C1 segment of cervical spinal cord (tissue), 14 donors: ENCODE data around the gene VPS4B.
"Not testable (repeated sequence)": the region's sequence is repeated elsewhere in the genome, so short reads cannot be mapped to it uniquely, and the experiment has no call there.

ENCODE experiments used
- DNase-seq, 14 donors: peaks; one replicate each; lab custom pipeline; 2025; lab: John Stamatoyannopoulos, UW

Gene VPS4B

GRCh38 chr18:63422087-63422863 is at the start of gene VPS4B:
VPS4B (minus strand) TSS chr18:63422476; CDS start chr18:63422259, 217 bp downstream.
- DNase-seq, result peak; percentile 95 to 100 (median 99)

GRCh38 chr18:63470751-63471150 is 48.5 kb upstream of the VPS4B start:
- DNase-seq, result no peak

DNA sequence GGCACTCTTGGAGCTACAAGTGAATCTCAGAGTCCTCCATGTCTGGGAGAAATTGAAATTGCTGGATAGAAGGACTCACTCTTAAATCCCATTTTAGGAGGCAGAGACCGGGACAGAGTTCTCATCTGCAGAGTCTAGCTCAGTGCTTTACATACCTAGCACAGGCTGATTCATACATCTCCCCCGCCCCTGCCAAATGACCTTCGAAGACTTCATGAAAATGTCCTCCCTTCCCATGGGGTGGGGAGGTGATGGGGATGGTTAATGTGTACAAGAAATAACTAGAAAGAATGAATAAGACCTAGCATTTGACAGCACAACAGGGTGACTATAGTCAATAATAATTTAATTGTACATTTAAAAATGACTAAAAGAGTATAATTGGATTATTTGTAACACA is 46.3 kb upstream of the VPS4B start:
- DNase-seq, result no peak

GRCh38 chr18:63467699-63468098 is 45.4 kb upstream of the VPS4B start:
- DNase-seq, result no peak

DNA sequence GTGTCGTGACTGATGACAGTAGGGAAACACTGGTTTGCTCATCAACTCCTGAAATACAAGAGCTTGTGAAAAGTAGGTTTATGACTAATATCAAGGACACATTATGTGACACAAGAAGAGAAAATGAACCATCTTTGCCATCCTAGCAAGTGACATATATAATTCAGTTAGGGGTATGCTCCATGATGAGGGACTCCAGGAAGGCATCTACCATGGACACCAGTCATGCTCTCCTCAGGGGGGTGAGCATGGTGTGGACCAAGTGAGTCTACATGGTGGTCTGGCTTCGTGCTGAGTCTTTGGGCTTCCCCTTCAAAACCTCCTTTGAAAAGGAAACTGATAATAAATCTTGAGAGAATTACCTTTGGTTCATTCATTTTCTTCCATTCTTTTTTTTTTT is 42.8 kb upstream of the VPS4B start:
- no peak for DNase-seq

GRCh38 chr18:63464434-63464833 is 42.2 kb upstream of the VPS4B start:
- DNase-seq, result no peak

DNA sequence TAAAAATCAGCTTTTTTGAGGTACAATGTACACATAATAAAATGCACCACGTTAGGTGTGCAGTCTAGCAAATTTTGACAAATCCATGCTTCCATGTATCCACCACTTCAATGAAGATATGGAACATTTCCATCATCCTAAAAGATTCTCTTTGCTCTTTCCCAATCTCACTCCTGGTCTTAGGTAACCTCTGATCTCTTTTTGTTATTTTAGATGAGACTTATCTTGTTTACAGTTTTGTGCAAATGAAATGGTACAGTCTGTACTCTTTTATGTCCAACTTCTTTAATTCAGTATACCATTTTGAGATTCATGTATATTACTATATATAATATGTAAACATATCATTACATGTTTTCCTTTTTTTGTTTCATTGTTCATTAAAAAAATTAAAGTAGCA is 38.1 kb upstream of the VPS4B start:
- no peak for DNase-seq

DNA sequence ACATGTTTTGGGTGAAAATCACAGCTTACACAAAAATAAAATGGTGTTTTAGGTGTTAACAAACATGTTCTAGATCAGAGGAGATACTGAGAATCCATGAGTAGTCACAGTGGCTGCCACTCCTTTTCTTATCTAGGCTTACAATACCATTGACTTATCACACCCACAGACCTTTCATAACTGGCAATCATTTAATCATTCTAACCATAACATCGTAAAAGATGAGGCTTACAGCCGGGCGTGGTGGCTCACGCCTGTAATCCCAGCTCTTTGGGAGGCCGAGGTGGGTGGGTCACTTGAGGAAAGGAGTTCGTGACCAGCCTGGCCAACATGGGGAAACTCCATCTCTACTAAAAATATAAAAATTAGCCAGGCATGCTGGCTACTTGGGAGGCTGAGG is 35.7 kb upstream of the VPS4B start:
- no peak for DNase-seq

GRCh38 chr18:63454497-63454896 is 32.2 kb upstream of the VPS4B start:
- DNase-seq, result no peak

GRCh38 chr18:63452751-63453150 is 30.5 kb upstream of the VPS4B start:
- not testable (repeated sequence) for DNase-seq

DNA sequence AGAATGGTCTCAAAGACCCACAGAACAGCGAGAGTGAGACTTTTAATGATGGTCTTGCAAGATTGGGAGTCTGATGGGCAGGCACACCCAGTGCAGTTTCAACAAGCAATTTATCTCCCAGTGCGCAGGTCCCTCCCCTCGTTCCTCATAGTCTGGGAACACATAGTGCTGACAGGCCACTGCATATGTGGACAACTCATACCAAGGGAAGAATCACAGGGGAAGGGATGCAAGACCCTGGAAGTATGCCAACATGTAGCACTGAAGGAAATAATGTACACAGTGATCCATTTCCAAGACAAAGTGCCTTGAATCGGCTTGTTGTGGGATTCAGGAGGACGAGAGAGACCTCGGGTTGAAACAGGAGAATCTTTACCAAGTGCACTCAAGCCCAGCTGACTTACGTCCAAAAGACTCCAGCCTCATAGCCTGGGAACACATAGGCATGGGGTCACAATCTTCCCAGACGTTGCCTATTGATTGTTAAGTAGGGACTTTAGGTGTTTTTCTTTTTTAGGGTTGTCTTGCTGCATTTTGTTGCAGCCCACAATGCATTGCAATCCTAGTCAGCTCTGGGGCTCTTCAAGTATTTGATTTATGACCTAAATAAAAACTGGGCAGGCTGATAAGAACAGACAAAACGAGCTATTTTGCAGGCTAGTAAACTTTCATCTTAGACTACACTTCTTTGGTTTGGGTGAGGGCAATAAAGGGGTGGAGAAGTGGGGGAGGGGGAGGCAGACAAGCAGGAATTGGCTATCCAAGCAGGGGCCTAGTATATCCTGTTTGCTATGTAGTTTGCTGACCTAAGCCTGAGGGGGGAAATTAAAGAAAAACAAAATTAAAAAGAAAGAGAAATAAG is 29.8 kb upstream of the VPS4B start:
- DNase-seq, result no peak

- no peak for DNase-seq
Observed at GRCh38 chr18:63449426-63449825, 27.1 kb upstream of the VPS4B start.

DNA sequence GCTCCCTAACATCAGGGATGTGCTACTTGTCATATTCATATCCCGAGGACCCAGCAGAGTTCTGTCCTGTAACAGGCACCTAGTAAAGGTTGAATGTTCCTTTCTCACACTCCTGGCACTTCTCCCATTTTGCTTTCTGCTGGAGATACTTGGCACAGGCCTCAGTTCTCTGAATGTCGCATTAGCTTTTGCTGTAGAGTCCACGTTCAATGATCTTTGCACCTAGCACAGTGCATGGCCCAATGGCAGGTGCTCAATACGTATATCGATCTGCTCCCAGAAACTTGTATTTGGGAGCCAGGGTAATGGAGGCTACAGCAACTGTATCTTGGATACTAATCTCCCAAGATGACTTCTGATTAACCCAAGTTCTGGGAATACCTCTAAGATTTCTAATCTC is 24.8 kb upstream of the VPS4B start:
- DNase-seq, result no peak

GRCh38 chr18:63446266-63446665 is 24.0 kb upstream of the VPS4B start:
- DNase-seq, result no peak

GRCh38 chr18:63445037-63445436 is 22.8 kb upstream of the VPS4B start:
- no peak for DNase-seq

GRCh38 chr18:63444580-63444979 is 22.3 kb upstream of the VPS4B start:
- no peak for DNase-seq

- no peak for DNase-seq
Observed at GRCh38 chr18:63443829-63444228, 21.6 kb upstream of the VPS4B start.

GRCh38 chr18:63440881-63441280 is 18.6 kb upstream of the VPS4B start:
- no peak for DNase-seq

- DNase-seq, result no peak
Observed at GRCh38 chr18:63440219-63440618, 17.9 kb upstream of the VPS4B start.

DNA sequence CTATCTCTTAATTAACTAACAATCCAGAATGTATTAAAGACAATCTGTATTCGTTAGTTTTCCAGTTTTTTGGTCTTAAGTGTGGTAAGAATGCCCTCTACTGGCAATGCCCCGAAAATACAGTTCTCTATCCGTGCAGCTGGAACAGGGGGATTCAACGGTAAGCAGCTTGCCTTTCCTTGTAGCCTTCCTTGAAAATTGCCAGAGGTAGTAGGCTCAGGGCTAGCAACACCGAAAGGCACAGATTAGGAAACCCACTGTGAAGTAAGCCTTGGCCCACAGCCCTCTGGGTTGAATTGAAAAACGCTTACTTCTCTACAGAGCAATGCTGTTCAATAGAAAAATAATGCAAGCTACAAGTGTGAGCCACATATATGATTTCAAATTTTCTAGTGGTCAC is 17.1 kb upstream of the VPS4B start:
- peak in 10 of 14 donors; percentile 4 to 37 (median 11) for DNase-seq

DNA sequence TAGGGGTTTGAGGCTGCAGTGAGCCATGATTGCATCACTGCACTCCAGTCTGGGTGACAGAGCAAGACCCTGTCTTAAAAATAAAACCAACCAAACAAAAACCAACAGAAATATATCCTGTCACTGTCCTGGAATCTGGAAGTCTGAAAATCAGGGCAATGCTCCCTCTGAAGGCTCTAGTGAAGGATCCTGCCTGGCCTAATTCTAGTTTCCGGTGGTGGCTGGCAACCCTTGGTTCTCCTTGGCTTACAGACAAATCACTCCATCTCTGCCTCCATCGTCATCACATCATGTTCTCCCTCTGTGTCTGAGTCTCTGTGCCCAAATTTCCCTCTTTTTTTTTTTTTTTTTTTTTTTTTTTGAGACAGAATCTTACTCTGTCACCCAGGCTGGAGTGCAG is 15.9 kb upstream of the VPS4B start:
- peak in 1 of 14 donors; percentile 4 for DNase-seq

DNA sequence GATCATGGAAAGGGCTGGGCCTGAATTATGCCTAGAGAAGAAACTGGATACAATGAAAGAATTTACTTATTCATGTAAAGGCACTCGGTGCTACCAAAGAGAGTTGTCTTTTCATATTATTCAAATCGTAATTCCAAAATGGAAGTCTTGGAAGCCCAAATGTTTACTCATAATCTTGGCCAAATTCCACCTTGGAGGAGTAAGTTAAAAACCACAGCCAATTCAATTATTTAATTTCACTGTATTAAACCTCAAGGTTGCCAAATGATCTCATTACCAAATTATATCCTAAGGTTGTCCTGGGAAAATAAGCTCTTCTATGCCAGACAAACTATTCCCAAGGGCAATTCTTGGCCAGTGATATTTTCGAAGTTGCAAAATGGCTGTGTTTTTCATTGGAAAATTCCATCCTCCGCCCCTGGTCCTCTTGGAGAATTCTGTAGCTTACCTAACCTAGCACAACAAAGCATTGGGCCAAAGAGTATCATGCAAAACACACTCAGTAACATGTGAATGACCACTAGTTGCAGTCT is 11.1 kb upstream of the VPS4B start:
- DNase-seq, result no peak

DNA sequence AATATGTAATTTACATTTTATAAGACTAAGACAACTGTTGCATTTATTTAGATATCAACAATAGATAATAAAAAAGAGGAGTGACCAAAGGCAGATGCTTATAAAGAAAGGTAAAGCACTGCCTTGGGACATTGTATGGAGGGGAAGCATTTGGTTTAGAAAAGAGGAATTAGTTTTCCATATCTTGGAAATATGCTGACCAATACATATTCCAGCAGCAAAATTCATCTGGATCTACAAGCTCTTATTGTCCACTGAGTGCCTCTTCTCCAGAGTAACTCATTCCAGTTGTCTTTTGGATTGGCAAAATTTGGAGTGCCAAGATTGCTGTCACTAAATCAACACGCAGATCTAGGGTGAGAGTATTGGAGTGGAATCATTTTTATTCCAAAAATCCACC is 8.9 kb upstream of the VPS4B start:
- DNase-seq, result no peak
